ENCODE results near the gene RNF151.
"Not testable (repeated sequence)": the region's sequence is repeated elsewhere in the genome, so short reads cannot be mapped to it uniquely, and the experiment has no call there.

RNF151 gene

GRCh38 chr16:1966460-1966859 lies at the start of gene RNF151:
TSS of gene RNF151 (plus strand) at chr16:1966856. CDS start at chr16:1966882, 26 bp downstream.
- no peak for DNase-seq (ENCODE audit: low read depth in 3 of 3)

- DNase-seq (ENCODE audit: low read depth in 3 of 3) = no peak
Observed at GRCh38 chr16:1917056-1917664, 49.5 kb upstream of the RNF151 start.

- DNase-seq (ENCODE audit: low read depth in 3 of 3) = no peak
Observed at GRCh38 chr16:1917665-1918350, 48.8 kb upstream of the RNF151 start.

- DNase-seq (ENCODE audit: low read depth in 3 of 3) = no peak
Observed at GRCh38 chr16:1918351-1919326, 48.0 kb upstream of the RNF151 start, which contains the start of gene HS3ST6. TSS of gene HS3ST6 (minus strand) at chr16:1918415. CDS start at chr16:1918323, 92 bp downstream.

GRCh38 chr16:1919327-1919998 lies 47.2 kb upstream of the RNF151 start:
- DNase-seq (ENCODE audit: low read depth in 3 of 3) = no peak

GRCh38 chr16:1920122-1920521 lies 46.5 kb upstream of the RNF151 start:
- DNase-seq (ENCODE audit: low read depth in 3 of 3) = not testable (repeated sequence)

GRCh38 chr16:1920727-1921171 lies 45.9 kb upstream of the RNF151 start:
- DNase-seq (ENCODE audit: low read depth in 3 of 3) = no peak

GRCh38 chr16:1922357-1922756 lies 44.3 kb upstream of the RNF151 start:
- DNase-seq (ENCODE audit: low read depth in 3 of 3) = no peak

GRCh38 chr16:1923299-1924034 lies 43.2 kb upstream of the RNF151 start:
- no peak for DNase-seq (ENCODE audit: low read depth in 3 of 3)

GRCh38 chr16:1924095-1924494 lies 42.6 kb upstream of the RNF151 start:
- DNase-seq (ENCODE audit: low read depth in 3 of 3) = no peak

- no peak for DNase-seq (ENCODE audit: low read depth in 3 of 3)
Observed at GRCh38 chr16:1926271-1926670, 40.4 kb upstream of the RNF151 start.

- DNase-seq (ENCODE audit: low read depth in 3 of 3) = no peak
Observed at GRCh38 chr16:1929105-1929504, 37.6 kb upstream of the RNF151 start.

- peak; percentile 82 to 91 (median 88) for DNase-seq (ENCODE audit: low read depth in 3 of 3)
Observed at GRCh38 chr16:1929578-1930337, 36.9 kb upstream of the RNF151 start.

- DNase-seq (ENCODE audit: low read depth in 3 of 3) = no peak
Observed at GRCh38 chr16:1930338-1930720, 36.3 kb upstream of the RNF151 start.

- DNase-seq (ENCODE audit: low read depth in 3 of 3) = no peak
Observed at GRCh38 chr16:1932050-1933028, 34.3 kb upstream of the RNF151 start.

GRCh38 chr16:1933097-1933661 lies 33.5 kb upstream of the RNF151 start:
- DNase-seq (ENCODE audit: low read depth in 3 of 3) = no peak

GRCh38 chr16:1936945-1937479 lies 29.6 kb upstream of the RNF151 start:
- no peak for DNase-seq (ENCODE audit: low read depth in 3 of 3)

- no peak for DNase-seq (ENCODE audit: low read depth in 3 of 3)
Observed at GRCh38 chr16:1938316-1938715, 28.3 kb upstream of the RNF151 start.

All from stimulated activated CD4-positive, alpha-beta T cell treated with anti-CD3 and anti-CD28 coated beads, TNF-alpha, amount 100 ng/mL, for 24 hours (primary cell).